Brain microvascular endothelial cell (primary cell): Measurements from ENCODE around the gene PAGR1.
A peak's percentile ranks its signal among the peaks of the same experiment; 100 is the strongest.

ENCODE experiments used
- DNase-seq: peaks from one replicate; pipeline ENCODE4 v3.0.0-alpha.2; 2020
- H3K27ac ChIP-seq: fragments of 250-450 bp; sonication (Bioruptor Pico); 2 replicates; pipeline ENCODE4 v1.5.1; 2020; ENCODE audit warnings: mild to moderate bottlenecking, moderate library complexity
- H3K27me3 ChIP-seq: fragments of 250-450 bp; sonication (Bioruptor Pico); replicated peaks from 2 replicates; pipeline ENCODE4 v1.5.1; 2020; ENCODE audit warnings: mild to moderate bottlenecking
- H3K36me3 ChIP-seq: fragments of 250-450 bp; sonication (Bioruptor Pico); replicated peaks from 2 replicates; pipeline ENCODE4 v1.5.1; 2020; ENCODE audit warnings: mild to moderate bottlenecking
- H3K4me3 ChIP-seq: 2 replicates; pipeline ENCODE4 v1.5.1; 2011; ENCODE audit warnings: low read depth, mild to moderate bottlenecking, control low read depth, low read length, moderate library complexity
- in situ Hi-C: cut with HindIII; loops from 2 replicates; pipeline ENCODE4 v1.10.0; 2017; ENCODE audit warnings: low sequenced_read_pairs, low pct_ligation_motif_present
- TF ChIP-seq, protein P1 (sequence below): IDR thresholded peaks from 2 replicates; pipeline ENCODE4 v1.5.1; 2011; ENCODE audit warnings: low read depth, mild to moderate bottlenecking, moderate library complexity, low read length, control low read depth, inconsistent platforms; ENCODE audit errors: missing control alignments

Gene PAGR1

GRCh38 chr16:29841631-29842030 is 25.7 kb downstream of the PAGR1 start:
- TF ChIP-seq, protein P1, sequence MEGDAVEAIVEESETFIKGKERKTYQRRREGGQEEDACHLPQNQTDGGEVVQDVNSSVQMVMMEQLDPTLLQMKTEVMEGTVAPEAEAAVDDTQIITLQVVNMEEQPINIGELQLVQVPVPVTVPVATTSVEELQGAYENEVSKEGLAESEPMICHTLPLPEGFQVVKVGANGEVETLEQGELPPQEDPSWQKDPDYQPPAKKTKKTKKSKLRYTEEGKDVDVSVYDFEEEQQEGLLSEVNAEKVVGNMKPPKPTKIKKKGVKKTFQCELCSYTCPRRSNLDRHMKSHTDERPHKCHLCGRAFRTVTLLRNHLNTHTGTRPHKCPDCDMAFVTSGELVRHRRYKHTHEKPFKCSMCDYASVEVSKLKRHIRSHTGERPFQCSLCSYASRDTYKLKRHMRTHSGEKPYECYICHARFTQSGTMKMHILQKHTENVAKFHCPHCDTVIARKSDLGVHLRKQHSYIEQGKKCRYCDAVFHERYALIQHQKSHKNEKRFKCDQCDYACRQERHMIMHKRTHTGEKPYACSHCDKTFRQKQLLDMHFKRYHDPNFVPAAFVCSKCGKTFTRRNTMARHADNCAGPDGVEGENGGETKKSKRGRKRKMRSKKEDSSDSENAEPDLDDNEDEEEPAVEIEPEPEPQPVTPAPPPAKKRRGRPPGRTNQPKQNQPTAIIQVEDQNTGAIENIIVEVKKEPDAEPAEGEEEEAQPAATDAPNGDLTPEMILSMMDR, result no peak
- H3K27me3 ChIP-seq, result no peaks in the 10 kb centered on the region
- peaks cover 86% of the 10 kb centered on the region for H3K36me3 ChIP-seq
- no peak overlapping the region for H3K4me3 ChIP-seq
- in situ Hi-C loops, result no loop called here
- H3K27ac ChIP-seq, result no peak overlapping the region
- DNase-seq, result no peak

- Histone ChIP-seq H3K36me3 (peaks cover 86% of the 10 kb centered on the region), H3K27me3 (no peaks in the 10 kb centered on the region), H3K27ac (no peak overlapping the region), H3K4me3 (no peak overlapping the region)
- in situ Hi-C loops, result no loop called here
- TF ChIP-seq, protein P1, result peak; percentile 9
- DNase-seq, result no peak
These were observed 26.9 kb downstream of the PAGR1 start for GRCh38 chr16:29842732-29843346.

GRCh38 chr16:29843931-29844330 is 28.0 kb downstream of the PAGR1 start:
- in situ Hi-C loops, result no loop called here
- Histone ChIP-seq H3K27me3 (no peaks in the 10 kb centered on the region), H3K27ac (no peak overlapping the region), H3K36me3 (peaks cover 86% of the 10 kb centered on the region), H3K4me3 (no peak overlapping the region)
- TF ChIP-seq, protein P1, result no peak
- no peak for DNase-seq

- Histone ChIP-seq H3K27me3 (no peaks in the 10 kb centered on the region), H3K36me3 (peaks cover 81% of the 10 kb centered on the region), H3K4me3 (no peak overlapping the region), H3K27ac (no peak overlapping the region)
- no peak for DNase-seq
- TF ChIP-seq, protein P1, result no peak
- in situ Hi-C loops, result no loop called here
These were observed 28.8 kb downstream of the PAGR1 start for GRCh38 chr16:29844575-29845331.

GRCh38 chr16:29845656-29846055 is 29.7 kb downstream of the PAGR1 start:
- Histone ChIP-seq H3K27me3 (no peaks in the 10 kb centered on the region), H3K36me3 (peaks cover 81% of the 10 kb centered on the region), H3K4me3 (no peak overlapping the region), H3K27ac (no peak overlapping the region)
- TF ChIP-seq, protein P1, result no peak
- DNase-seq, result no peak
- in situ Hi-C loops, result no loop called here
